Esophagus squamous epithelium (tissue), 5 donors: ENCODE measurements around the gene HDAC11. TPM values are rescaled to one million over a fixed set of nuclear protein-coding genes. Genes with fewer than 3 reads are reported as not detected.

Experiments used
- DNase-seq: peaks from one replicate; lab custom pipeline; 2025; lab: John Stamatoyannopoulos, UW
- H3K27ac ChIP-seq, 4 donors: fragments of 200-600 bp; sonication (generic); one replicate each; pipeline ENCODE4 v1.5.1; 2016 to 2019; ENCODE audit warnings: mild to moderate bottlenecking in 1 of 4
- H3K27me3 ChIP-seq, 4 donors: fragments of 200-600 bp; sonication (generic); 1 replicate in 3 of 4; 2 replicates in 1 of 4; pipeline versions ENCODE4 v1.5.1 to v1.6.0; 2017 to 2021; ENCODE audit warnings: antibody characterized with exemption in 1 of 4
- H3K36me3 ChIP-seq, 3 donors: fragments of 200-600 bp; sonication (generic); one replicate each; pipeline ENCODE4 v1.5.1; 2016 to 2019
- H3K4me1 ChIP-seq, 3 donors: fragments of 200-600 bp; sonication (generic); one replicate each; pipeline ENCODE4 v1.5.1; 2017 to 2019
- H3K4me3 ChIP-seq, 4 donors: fragments of 200-600 bp; sonication (generic); 1 replicate in 3 of 4; 2 replicates in 1 of 4; pipeline ENCODE4 v1.5.1; 2016 to 2019; ENCODE audit warnings: mild to moderate bottlenecking in 2 of 4, moderate library complexity in 1 of 4
- H3K9me3 ChIP-seq, 3 donors: fragments of 200-600 bp; sonication (generic); one replicate each; pipeline ENCODE4 v1.5.1; 2016 to 2019
- POLR2A ChIP-seq, 4 donors: fragments of 450-650 bp; IDR thresholded peaks; one replicate each; pipeline ENCODE4 v1.6.1; 2017; ENCODE audit warnings: antibody characterized with exemption in 4 of 4, mild to moderate bottlenecking in 4 of 4, moderate library complexity in 3 of 4
- WGBS, 2 donors: methylation state at CpG; one replicate each; pipeline ENCODE4 v1.1.5; 2018; 5-methylcytosine and 5-hydroxymethylcytosine counted together
- intact Hi-C: fragments of 100-400 bp; cut with DNase I; formaldehyde crosslinking; loops from one replicate; pipeline ENCODE4 v1.15.0; 2022
- total RNA-seq, 4 donors: library from RNA; depleted of rRNA; stranded (reverse); fragments of >200 nt; gene quantifications; one replicate each; pipeline ENCODE4 v1.1.0, GENCODE V29; 2016
- TF ChIP-seq, protein P1 (sequence below), 6 experiments: fragments of 450-650 bp in 4 of 6; fragments of 200-600 bp in 2 of 6; sonication (generic) in 2 of 6; IDR thresholded peaks; one replicate each; pipeline ENCODE4 v1.5.1; 2016 to 2019; ENCODE audit warnings: antibody characterized with exemption in 6 of 6, mild to moderate bottlenecking in 4 of 6, moderate library complexity in 4 of 6
- donor health status: DM: yes; HTN: yes; CAD: no.

The HDAC11 gene
- total RNA-seq, 4 donors from 2014 or later = 8.1 to 25.4 (median 12.3) TPM

DNA sequence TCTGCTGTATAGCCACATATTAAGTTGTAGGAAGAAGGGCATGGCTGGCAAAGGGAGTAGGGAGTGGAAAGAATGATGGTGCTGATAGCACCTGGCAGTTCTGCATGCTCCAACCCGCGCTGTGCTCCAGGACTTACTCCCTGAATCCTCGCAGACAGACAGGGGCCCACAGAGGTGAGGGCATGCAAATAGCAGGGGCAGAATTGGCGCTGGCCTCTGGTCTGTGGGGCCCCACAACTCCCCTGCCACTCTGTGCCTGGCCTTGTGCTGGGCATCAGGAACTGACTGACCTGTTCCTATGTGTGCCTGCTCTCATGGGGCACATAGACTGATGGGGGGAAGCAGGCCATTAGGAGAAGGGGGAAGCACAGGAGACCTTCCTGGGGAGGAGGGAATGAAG is 20.9 kb downstream of the HDAC11 start:
- TF ChIP-seq, protein P1, sequence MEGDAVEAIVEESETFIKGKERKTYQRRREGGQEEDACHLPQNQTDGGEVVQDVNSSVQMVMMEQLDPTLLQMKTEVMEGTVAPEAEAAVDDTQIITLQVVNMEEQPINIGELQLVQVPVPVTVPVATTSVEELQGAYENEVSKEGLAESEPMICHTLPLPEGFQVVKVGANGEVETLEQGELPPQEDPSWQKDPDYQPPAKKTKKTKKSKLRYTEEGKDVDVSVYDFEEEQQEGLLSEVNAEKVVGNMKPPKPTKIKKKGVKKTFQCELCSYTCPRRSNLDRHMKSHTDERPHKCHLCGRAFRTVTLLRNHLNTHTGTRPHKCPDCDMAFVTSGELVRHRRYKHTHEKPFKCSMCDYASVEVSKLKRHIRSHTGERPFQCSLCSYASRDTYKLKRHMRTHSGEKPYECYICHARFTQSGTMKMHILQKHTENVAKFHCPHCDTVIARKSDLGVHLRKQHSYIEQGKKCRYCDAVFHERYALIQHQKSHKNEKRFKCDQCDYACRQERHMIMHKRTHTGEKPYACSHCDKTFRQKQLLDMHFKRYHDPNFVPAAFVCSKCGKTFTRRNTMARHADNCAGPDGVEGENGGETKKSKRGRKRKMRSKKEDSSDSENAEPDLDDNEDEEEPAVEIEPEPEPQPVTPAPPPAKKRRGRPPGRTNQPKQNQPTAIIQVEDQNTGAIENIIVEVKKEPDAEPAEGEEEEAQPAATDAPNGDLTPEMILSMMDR (IDR thresholded peaks at IDR 0.05) = no peak
- no peak for TF ChIP-seq POLR2A (IDR thresholded peaks at IDR 0.05)
- WGBS, 2 donors = 60 to 64% methylated on average over 1 to 4 of the region's 4 CpGs
- Histone ChIP-seq H3K27ac (no peak overlapping the region), H3K4me1 (peaks cover 5 to 12% (median 6%) of the 10 kb centered on the region in 3 donors), H3K27me3 (no peaks in the 10 kb centered on the region), H3K9me3 (no peaks in the 10 kb centered on the region), H3K36me3 (peaks cover 0 to 82% (median 0%) of the 10 kb centered on the region in 3 donors), H3K4me3 (no peak overlapping the region)
- DNase-seq = no peak
- intact Hi-C loops = no loop called here

DNA sequence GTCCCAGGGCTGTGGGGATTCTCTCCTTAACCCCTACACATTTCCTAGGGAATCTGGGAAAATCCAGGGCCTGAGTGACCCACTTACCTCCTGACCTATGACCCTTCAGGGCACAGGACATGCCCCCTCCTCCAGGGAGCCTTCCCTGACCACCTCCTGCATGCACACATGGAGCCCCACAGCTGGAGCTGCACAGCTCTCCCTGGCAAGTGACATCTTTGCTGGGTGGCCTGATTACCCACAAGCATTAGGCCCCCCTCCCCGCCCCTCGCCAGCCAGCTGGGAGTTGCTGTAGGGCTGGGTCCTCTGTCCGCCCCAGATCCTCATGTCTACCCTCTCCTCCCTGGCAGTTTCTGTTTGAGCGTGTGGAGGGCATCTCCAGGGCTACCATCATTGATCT is 21.4 kb downstream of the HDAC11 start:
- intact Hi-C loops = no loop called here
- H3K27me3 ChIP-seq = no peaks in the 10 kb centered on the region
- no peak for TF ChIP-seq POLR2A (IDR thresholded peaks at IDR 0.05)
- TF ChIP-seq, protein P1 (IDR thresholded peaks at IDR 0.05) = no peak
- no peaks in the 10 kb centered on the region for H3K9me3 ChIP-seq
- H3K27ac ChIP-seq = no peak overlapping the region
- peaks cover 0 to 83% (median 0%) of the 10 kb centered on the region in 3 donors for H3K36me3 ChIP-seq
- no peak overlapping the region for H3K4me3 ChIP-seq
- no peak for DNase-seq
- 96% methylated on average over 4 of the region's 4 CpGs; no CpG with 5 or more reads in 1 of the 2 donors for WGBS, 2 donors
- H3K4me1 ChIP-seq = peaks cover 3 to 8% (median 3%) of the 10 kb centered on the region in 3 donors

DNA sequence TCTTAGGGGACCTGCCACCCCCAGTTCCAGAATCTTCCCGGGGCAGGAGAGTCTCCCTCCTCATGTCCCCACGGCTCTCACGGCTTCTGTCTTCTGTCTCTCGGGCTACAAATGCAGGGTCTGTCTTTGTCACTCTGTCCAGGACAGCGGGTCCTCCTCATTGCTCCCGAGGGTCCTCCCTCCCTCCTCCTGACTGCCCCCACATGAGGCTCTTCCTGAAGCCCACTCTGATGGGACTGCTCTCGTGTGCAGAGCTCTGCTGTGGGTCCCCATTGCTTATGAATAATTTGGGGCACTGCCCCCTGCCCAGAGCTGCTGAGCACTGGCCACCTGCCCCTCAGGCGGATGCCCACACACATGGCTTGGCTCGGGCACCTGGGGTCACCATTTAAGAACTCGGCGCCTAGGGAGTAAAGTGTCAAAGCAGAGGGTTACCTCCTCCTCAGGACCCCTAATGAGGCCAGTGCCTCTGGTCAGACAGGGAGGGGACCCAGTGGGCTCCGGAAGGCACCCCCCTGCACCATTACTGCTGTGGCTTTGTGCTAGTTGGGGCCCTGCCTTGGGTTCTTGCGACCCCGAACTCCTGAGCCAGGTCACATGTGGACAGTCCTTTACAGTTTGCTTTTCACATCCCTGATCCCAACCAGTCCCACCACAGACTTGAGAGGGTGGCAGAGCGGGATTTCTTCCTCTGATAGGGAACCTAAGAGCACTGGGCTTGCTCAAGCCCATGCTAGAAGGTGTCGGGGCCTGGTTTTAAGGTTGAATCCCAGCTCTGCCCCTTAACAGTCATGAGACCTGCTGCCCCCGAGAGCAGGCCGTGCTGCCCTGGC is 22.1 kb downstream of the HDAC11 start:
- peaks cover 0 to 83% (median 0%) of the 10 kb centered on the region in 3 donors for H3K36me3 ChIP-seq
- TF ChIP-seq, protein P1 (IDR thresholded peaks at IDR 0.05) = no peak
- no peak for TF ChIP-seq POLR2A (IDR thresholded peaks at IDR 0.05)
- H3K9me3 ChIP-seq = no peaks in the 10 kb centered on the region
- DNase-seq = no peak
- intact Hi-C loops = no loop called here
- peaks cover 0 to 3% (median 0%) of the 10 kb centered on the region in 3 donors for H3K4me1 ChIP-seq
- no peak overlapping the region for H3K4me3 ChIP-seq
- WGBS, 2 donors = 88 to 95% methylated on average over 5 to 7 of the region's 18 CpGs
- H3K27ac ChIP-seq = no peak overlapping the region
- H3K27me3 ChIP-seq = no peaks in the 10 kb centered on the region

DNA sequence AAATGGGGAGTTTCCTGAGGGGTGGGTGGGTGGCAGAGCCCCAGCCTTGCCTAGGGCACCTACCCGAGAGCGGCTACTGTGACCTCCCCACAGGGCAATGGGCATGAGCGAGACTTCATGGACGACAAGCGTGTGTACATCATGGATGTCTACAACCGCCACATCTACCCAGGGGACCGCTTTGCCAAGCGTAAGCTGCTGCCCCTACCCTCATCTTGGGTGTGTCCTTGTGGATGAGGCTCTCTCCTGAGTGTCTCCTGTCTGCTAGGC is 22.6 kb downstream of the HDAC11 start:
- Histone ChIP-seq H3K4me3 (no peak overlapping the region), H3K27ac (no peak overlapping the region), H3K27me3 (no peaks in the 10 kb centered on the region), H3K36me3 (peaks cover 0 to 83% (median 0%) of the 10 kb centered on the region in 3 donors), H3K4me1 (peaks cover 0 to 7% (median 3%) of the 10 kb centered on the region in 3 donors), H3K9me3 (no peaks in the 10 kb centered on the region)
- intact Hi-C loops = no loop called here
- no peak for TF ChIP-seq POLR2A (IDR thresholded peaks at IDR 0.05)
- TF ChIP-seq, protein P1 (IDR thresholded peaks at IDR 0.05) = no peak
- WGBS, 2 donors = 94% methylated on average over 8 of the region's 8 CpGs; no CpG with 5 or more reads in 1 of the 2 donors
- no peak for DNase-seq

DNA sequence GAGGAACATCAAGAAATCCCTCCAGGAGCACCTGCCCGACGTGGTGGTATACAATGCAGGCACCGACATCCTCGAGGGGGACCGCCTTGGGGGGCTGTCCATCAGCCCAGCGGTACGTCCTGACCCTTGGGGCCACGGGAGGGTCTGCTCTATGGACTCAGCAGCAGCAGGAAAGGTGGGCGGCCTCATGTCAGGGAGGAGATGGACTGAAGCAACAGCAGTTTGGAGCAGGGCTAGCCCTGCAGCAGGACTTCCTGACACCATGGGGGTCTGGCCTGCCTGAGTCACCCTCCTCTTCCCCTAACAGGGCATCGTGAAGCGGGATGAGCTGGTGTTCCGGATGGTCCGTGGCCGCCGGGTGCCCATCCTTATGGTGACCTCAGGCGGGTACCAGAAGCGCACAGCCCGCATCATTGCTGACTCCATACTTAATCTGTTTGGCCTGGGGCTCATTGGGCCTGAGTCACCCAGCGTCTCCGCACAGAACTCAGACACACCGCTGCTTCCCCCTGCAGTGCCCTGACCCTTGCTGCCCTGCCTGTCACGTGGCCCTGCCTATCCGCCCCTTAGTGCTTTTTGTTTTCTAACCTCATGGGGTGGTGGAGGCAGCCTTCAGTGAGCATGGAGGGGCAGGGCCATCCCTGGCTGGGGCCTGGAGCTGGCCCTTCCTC is 24.2 kb downstream of the HDAC11 start:
- 54 to 73% methylated on average over 8 to 9 of the region's 23 CpGs for WGBS, 2 donors
- no peak overlapping the region for H3K27ac ChIP-seq
- DNase-seq = no peak
- H3K36me3 ChIP-seq = peaks cover 0 to 69% (median 0%) of the 10 kb centered on the region in 3 donors
- H3K27me3 ChIP-seq = no peaks in the 10 kb centered on the region
- intact Hi-C loops = no loop called here
- H3K4me1 ChIP-seq = peaks cover 0 to 15% (median 10%) of the 10 kb centered on the region in 3 donors
- TF ChIP-seq POLR2A (IDR thresholded peaks at IDR 0.05) = no peak
- TF ChIP-seq, protein P1 (IDR thresholded peaks at IDR 0.05) = no peak
- H3K9me3 ChIP-seq = no peaks in the 10 kb centered on the region
- no peak overlapping the region for H3K4me3 ChIP-seq
